GOT3 (cell line): ENCODE measurements around the gene SPTB.
"Not testable (repeated sequence)": the region's sequence is repeated elsewhere in the genome, so short reads cannot be mapped to it uniquely, and the experiment has no call there.

ENCODE experiments used
- DNase-seq: peaks from one replicate; lab custom pipeline; 2025; ENCODE audit warnings: mixed read lengths; lab: John Stamatoyannopoulos, UW

Gene SPTB

GRCh38 chr14:64821651-64822050 is 58.1 kb downstream of the SPTB start:
- DNase-seq = no peak

GRCh38 chr14:64818151-64818550 is 61.6 kb downstream of the SPTB start:
- no peak for DNase-seq

GRCh38 chr14:64817631-64818030 is 62.1 kb downstream of the SPTB start:
- DNase-seq = no peak

- no peak for DNase-seq
Measured at GRCh38 chr14:64816221-64816783, 63.4 kb downstream of the SPTB start.

GRCh38 chr14:64815257-64815656 is 64.5 kb downstream of the SPTB start:
- DNase-seq = no peak

- no peak for DNase-seq
Measured at GRCh38 chr14:64812412-64812811, 67.3 kb downstream of the SPTB start.

- no peak for DNase-seq
Measured at GRCh38 chr14:64811676-64812075, 68.0 kb downstream of the SPTB start.

- no peak for DNase-seq
Measured at GRCh38 chr14:64808449-64808848, 71.3 kb downstream of the SPTB start.

GRCh38 chr14:64807551-64807950 is 72.2 kb downstream of the SPTB start:
- no peak for DNase-seq

- no peak for DNase-seq
Measured at GRCh38 chr14:64806862-64807495, 72.7 kb downstream of the SPTB start.

GRCh38 chr14:64806202-64806861 is 73.4 kb downstream of the SPTB start:
- no peak for DNase-seq

GRCh38 chr14:64805646-64806045 is 74.1 kb downstream of the SPTB start:
- DNase-seq = not testable (repeated sequence)

- no peak for DNase-seq
Measured at GRCh38 chr14:64804754-64805260, 74.9 kb downstream of the SPTB start.

- DNase-seq = no peak
Measured at GRCh38 chr14:64801800-64802199, 77.9 kb downstream of the SPTB start.

- no peak for DNase-seq
Measured at GRCh38 chr14:64801046-64801445, 78.7 kb downstream of the SPTB start.

- DNase-seq = no peak
Measured at GRCh38 chr14:64800000-64800399, 79.7 kb downstream of the SPTB start.

- DNase-seq = no peak
Measured at GRCh38 chr14:64799555-64799954, 80.2 kb downstream of the SPTB start.

GRCh38 chr14:64796369-64796768 is 83.3 kb downstream of the SPTB start:
- no peak for DNase-seq

GRCh38 chr14:64795921-64796320 is 83.8 kb downstream of the SPTB start:
- DNase-seq = no peak

- no peak for DNase-seq
Measured at GRCh38 chr14:64795211-64795610, 84.5 kb downstream of the SPTB start.

- no peak for DNase-seq
Measured at GRCh38 chr14:64792871-64793560, 86.7 kb downstream of the SPTB start.

GRCh38 chr14:64792231-64792630 is 87.5 kb downstream of the SPTB start:
- DNase-seq = no peak

- no peak for DNase-seq
Measured at GRCh38 chr14:64790478-64790877, 89.2 kb downstream of the SPTB start.
